GM19035 (cell line): ENCODE results near the gene ARHGAP24.
A peak's percentile ranks its signal among the peaks of the same experiment; 100 is the strongest.
"Not testable (repeated sequence)": the region's sequence is repeated elsewhere in the genome, so short reads cannot be mapped to it uniquely, and the experiment has no call there.

Source experiments
- ATAC-seq: cut with Tn5 transposase; IDR thresholded peaks from one replicate; pipeline ENCODE4 v1.9.1; 2021; ENCODE audit not compliant: unreplicated experiment

The ARHGAP24 gene

DNA sequence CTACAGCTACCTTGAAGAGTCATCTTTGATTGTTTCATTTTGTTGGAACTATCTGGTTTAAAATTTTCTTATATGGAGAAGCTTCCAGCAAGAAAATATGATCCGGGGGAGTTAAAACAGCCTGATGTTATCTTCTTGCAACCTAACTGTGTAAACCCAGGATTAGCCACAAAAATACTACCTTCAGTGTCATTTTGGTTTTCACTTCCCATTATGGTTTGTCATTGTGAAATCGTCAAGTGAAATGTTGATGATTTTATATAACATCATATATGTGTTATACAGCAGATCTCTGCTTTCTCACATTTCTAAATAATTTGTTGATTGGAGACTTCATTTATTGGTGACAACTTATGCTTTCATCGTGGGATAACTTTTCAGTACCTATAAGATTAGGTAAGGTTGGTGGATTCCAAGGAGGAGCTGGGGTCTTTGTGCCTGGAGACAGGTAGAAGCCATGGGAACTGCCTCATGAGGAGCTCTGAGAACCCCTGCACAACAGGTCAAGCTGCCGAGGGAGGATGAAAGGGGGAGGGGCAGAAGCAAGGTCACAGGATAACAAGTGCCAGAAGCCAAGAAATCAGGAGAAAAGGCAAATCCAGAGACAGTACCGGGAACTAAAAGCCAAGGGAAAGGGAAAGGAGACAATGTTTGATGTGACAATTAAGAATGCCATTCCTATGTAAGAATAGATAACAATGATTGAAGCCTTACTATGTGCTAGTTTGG, 7.2 kb downstream of the ARHGAP24 start:
- no peak for ATAC-seq

DNA sequence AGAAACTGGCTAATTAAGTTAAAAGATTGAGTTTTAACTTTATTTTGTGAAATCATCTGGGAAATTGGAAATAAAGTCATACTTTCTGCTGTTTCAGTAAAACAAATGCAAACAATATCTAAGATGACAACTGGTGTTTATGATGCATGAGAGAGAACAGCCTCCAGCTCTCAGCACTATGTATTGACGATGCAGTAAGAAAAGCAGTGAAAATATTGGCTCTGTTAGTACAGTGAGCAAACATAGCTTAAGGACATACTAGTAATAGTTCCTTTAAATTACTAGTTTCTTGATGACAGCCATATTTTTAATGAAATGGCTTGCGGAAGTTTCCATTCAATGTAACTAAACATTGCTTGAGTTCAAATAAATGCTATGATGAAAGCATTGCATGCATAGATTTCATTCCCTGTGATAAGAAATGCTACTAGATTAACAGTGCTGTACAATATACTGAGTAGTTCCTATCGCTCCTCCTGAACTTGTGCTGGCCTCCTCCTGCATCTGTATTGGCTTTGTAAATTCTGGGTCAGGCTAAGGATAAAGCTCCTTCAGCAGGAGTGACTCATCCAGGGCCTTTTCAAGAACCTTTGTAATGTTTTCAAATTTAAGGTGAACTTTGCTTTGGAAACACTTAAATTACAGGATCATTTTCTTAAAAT, 11.6 kb downstream of the ARHGAP24 start:
- no peak for ATAC-seq

- no peak for ATAC-seq
Observed at GRCh38 chr4:85488416-85488815, 13.5 kb downstream of the ARHGAP24 start.

DNA sequence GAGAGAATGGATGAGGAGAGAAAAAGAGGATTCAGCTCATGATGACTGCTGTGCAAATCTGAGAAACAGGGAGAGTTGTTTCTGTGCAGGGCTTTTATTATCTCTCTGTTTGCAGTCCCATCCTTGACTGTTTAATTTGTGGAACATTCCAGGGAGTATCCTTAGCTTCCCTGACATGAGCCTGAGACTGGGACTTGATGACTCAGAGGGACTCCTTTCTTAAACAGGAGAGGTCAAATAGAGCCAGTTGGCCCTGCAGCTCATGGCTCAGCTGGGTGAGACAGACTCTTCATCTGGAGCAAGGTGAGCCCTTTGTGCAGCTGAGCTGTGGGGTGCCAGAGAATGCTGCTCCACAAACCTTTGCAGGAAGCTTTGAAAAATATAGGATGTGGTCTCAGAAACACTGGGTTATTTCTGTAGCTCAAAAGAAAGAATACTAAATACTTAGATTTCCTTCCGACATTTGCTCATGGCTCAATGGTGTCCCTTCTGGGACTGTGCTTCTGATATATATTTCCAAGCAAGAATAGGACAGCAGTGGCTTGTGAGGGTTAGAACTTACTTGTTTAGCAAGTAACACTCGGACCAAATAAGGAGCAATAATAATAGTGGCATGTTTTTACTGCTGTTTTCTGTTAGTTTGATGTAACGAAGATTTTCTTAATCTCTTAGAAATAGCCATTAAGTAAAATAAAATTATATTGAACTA, 14.5 kb downstream of the ARHGAP24 start:
- ATAC-seq, result no peak

DNA sequence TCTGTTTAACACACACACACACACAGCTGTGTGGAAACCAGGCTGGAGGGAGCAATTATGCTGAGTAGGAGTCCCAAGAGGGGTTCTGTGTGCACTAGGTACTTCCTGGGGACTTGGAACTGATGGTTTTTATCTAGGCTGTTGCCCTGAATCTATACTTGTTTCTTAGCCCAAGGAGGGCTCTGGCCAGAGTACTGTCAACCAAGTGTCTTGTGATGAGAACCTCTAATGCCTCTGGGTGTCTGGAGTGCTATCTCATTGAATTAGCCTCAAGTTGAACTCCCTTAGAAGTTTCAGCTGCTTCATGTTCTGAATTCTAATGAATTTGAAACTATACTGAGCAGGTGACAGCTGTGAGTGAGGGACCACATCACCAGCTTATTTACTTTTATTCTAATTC, 16.6 kb downstream of the ARHGAP24 start:
- no peak for ATAC-seq

GRCh38 chr4:85492336-85492735, 17.4 kb downstream of the ARHGAP24 start:
- ATAC-seq, result no peak

DNA sequence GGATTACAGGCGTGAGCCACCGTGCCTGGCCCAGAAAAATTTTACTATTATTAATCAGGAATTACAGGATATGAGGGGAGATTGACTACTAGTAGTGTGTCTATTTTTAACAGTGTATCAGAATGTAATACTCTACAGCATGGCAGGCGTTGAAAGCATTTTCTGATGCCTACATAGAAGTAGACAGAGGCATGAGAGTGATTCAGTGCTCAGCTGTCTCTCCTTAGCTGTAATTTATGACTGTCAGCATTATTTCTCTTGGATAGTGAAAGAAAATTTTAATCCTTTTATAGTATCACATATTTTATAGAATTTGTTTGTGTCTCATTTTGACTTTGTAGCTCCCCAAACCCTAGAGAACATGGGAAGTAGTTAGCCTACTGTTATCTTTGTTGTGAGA, 20.7 kb downstream of the ARHGAP24 start:
- no peak for ATAC-seq

DNA sequence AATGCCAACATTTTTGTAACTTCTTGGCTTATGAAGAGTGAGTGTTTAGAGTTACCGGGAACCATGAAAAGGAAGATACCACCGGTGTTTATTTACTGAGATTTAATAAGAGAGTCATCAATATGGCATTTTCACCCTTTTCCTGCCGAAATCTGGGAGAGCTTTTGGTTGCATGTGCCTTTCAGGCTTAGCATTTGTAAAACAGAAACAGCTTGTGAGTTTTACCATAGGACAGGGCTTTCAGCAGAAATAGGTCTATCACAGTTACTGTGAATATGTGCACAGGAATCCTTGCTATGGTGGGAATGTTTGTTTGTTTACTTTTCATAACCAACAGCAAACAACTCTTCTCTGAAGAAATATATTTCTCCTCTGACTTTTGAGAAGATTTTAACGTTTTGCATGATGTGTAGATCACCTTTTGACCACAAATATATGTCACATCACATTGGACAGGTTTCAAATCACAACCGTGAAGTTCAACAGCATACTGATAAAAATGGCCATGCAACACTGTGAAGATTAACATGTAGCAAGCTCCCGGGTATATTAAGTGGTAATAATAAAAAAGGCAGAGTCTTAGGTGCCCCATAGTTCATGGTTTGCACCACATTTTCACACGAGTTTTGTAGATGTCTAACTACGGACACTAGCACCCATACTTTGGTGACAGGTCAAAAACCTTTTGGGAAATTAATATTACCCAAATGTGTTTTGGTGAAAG, 21.3 kb downstream of the ARHGAP24 start:
- no peak for ATAC-seq

- no peak for ATAC-seq
Observed at GRCh38 chr4:85496933-85497332, 22.0 kb downstream of the ARHGAP24 start.

GRCh38 chr4:85498068-85498733, 23.3 kb downstream of the ARHGAP24 start:
- ATAC-seq, result peak; percentile 88

DNA sequence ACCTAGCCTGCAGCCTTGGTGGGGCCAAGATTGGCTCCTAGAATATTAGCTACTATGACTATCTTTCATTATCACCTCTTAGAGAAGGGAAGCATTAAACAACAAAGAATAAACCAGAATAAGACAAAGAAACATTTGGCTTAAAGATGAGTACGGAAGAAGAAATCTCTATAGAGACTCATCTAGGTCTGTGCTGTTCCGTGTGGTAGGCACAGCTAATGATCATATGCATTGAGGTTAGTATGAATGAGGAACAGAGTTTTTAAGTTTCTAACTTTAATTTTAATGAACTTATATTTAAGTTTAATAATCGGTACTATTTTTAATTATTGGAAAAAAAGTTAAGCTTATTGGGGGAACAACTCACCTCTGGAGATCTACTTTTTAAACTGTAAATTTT, 24.6 kb downstream of the ARHGAP24 start:
- ATAC-seq, result no peak

- ATAC-seq, result no peak
Observed at GRCh38 chr4:85500110-85500867, 25.3 kb downstream of the ARHGAP24 start.

- not testable (repeated sequence) for ATAC-seq
Observed at GRCh38 chr4:85501145-85501544, 26.2 kb downstream of the ARHGAP24 start.

GRCh38 chr4:85508654-85509053, 33.7 kb downstream of the ARHGAP24 start:
- ATAC-seq, result no peak

- no peak for ATAC-seq
Observed at GRCh38 chr4:85509882-85510631, 35.1 kb downstream of the ARHGAP24 start.

GRCh38 chr4:85510632-85510984, 35.7 kb downstream of the ARHGAP24 start:
- ATAC-seq, result no peak

DNA sequence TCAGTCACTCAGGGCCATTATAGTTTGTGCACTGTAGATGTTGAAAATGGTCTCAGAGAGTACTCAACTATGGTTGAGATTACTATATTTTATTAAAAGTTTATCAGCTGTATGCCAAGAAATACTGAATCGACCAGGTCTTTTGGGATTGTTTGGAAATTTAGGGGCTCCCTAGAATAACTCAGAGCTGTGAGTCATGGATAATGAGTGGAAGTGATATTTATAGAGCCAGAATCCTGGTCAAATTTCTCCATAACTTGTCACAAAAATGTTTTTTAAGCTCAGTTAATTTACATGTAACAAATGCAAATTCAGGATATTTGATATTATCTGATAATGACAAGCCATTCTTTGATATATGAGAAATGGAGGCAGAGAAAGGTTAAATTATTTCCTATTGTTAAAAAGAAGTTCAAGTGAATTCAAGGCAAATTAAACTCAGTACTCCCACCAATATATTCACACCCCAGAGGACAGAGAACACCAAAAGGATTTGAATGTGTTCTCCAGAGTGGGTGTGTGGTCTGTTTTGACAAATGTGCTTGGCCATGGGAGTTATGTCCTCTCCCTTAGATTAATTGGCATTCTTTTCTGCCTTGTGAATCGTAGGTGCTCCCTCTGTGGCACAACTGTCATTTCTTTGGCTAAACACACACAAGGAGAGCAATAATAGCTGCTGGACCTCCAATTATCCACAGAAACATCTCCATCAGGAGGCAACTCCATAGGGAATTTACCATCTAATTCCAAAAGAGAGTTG, 37.7 kb downstream of the ARHGAP24 start:
- no peak for ATAC-seq

DNA sequence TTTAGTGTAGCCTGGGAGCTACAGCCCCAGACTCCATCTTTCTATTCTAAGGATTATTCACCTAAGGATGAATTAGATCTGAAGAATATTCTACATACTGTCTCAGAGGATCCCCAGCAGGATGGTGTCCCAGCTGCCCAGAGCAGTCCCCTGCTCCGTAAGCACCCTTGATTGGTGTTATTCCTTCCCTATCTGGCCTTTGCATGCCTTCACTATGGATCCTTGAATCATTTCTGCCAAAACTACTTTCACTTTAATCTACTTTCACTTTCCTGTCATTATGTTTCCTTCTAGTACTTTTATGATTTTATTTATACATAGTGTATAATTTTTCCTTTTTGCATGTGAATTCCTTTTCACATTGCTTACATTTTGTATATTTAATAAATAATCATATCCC, 39.2 kb downstream of the ARHGAP24 start:
- ATAC-seq, result no peak

DNA sequence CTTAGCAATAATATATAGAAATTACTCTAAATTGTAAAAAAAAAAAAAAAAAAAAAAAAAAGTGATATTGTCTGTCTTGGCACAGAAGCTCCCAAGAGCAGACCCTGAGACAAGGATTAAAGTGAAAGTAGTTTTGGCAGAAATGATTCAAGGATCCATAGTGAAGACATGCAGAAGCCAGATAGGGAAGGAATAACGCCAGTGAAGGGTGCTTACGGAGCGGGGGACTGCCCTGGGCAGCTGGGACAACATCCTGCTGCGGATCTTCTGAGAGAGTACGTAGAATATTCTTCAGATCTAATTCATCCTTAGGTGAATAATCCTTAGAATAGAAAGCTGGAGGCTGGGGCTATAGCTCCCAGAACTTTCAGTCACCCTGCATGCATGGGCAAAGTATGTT, 39.8 kb downstream of the ARHGAP24 start:
- no peak for ATAC-seq
